NCI-H187 treated with DMSO at 0.1 percent for 48 hours (cell line): Measurements from ENCODE around the gene BBLN.
"Not testable (repeated sequence)": the region's sequence is repeated elsewhere in the genome, so short reads cannot be mapped to it uniquely, and the experiment has no call there.

Experiments used
- DNase-seq: peaks from one replicate; lab custom pipeline; 2025; lab: John Stamatoyannopoulos, UW

Gene BBLN

DNA sequence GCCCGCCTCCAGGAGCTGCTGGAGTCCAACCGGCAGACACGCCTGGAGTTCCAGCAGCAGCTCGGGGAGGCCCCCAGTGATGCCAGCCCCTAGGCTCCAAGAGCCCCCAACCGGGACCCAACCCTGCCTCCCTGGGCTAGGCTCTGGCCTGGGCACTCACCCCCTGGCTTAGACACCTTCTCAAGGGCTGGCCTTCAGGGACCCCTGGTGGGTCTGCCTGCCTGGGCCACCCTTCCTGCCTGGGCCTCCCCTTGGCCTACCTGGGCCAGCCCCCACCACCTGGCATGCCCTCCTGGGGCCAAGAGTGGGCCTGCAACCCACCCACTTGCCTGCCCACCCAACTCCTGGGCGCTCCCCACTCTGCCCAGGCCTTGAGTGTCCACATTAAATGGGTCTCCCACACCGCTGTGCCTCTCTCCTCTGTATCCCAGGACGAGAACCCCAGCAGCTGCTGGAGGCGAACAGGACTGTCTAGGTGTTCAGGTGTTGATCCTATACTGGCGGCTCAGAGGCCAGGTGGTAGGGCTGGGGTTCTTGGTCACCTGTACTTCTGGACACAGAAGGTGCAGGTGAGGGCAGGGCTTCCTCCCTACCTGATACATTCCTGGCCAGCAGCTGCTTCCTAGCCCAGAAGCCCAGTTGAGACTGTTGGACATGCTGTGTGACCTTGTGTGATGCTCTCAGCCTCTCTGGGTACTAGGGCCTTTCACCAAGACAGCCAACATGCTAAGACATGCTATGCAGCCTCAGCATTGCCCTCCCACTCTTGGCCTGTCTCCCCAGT is 3.6 kb downstream of the BBLN start:
- no peak for DNase-seq

- DNase-seq, result no peak
These were observed 4.3 kb downstream of the BBLN start for GRCh38 chr9:128164307-128164885.

DNA sequence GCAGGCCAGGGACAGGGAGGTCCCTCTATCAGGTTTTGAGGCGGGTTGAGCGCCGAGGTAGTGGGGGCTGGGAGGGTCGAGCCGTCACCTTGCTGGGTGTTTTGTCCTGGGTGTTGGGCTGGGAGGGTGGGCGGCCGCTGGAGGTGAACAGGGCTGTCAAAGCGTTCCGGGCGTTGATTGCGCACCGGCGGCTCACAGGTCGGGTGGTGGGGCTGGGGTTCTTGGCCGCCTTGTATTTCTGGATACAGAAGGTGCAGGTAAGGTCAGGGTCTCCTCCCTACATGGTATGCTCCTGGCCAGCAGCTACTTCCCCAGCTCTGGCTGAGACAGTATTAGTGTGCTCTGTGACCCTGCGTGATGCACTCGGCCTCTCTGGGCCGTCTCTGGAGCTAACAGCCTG is 6.1 kb downstream of the BBLN start:
- no peak for DNase-seq

DNA sequence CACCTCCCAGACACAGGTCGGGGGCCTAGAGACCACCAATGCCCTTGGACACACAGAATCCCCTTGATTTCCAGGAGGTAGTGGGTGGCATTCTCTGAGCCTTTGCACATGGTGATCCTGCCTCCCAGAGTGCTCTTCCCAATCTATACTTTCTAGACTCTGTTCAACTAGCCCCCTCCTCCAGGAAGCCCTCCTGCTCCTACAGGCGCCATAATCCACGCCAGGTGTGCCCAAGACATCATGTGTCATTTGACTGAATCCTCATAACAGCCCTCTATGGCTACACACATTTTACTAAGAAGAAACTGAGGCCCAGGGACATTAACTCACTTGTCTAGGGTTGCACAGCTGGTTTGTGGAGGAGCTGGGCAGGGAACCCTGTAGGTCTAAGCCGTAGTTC is 7.1 kb downstream of the BBLN start:
- DNase-seq, result no peak

- DNase-seq, result no peak
These were observed 8.8 kb downstream of the BBLN start for GRCh38 chr9:128168731-128169308.

GRCh38 chr9:128169492-128169891 is 9.4 kb downstream of the BBLN start:
- DNase-seq, result no peak

DNA sequence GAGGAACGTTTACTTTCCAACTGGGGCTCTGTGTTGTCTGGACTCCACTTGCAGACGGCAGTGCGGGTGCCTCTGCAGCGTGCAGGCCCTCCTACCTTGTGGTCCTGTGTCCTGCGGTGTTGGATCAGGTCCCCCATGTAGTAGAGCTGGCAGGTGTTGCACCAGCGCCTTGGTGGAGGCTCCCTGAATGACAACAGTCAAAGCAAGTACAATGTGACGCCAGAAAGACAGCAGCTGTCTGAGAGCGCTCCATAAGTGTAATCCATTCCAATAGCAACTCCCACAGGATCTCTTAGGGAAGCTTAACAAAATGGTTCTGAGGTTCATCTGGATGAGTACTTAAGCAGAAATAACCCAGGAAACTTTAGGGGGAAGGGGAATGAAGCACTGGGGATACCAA is 9.9 kb downstream of the BBLN start:
- DNase-seq, result no peak

DNA sequence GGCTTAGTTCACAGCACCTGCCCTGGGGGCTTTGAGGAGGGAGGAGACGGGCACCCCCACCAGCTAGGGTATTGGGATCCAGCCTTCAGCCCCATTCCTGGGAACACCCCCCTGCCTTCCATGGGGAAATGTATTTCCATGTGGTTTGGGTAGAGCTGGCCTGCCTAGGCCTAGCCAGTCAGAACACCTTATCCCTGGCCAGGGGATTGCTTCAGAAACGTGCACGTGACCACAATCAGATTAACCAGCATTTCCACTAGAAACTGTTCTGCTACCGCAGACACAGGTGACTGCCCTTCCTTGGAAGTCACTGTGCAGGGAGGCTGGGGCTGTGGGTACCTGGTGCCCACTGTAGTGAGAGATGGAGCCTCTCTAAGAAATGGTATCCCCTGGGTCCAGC is 14.0 kb downstream of the BBLN start:
- no peak for DNase-seq

DNA sequence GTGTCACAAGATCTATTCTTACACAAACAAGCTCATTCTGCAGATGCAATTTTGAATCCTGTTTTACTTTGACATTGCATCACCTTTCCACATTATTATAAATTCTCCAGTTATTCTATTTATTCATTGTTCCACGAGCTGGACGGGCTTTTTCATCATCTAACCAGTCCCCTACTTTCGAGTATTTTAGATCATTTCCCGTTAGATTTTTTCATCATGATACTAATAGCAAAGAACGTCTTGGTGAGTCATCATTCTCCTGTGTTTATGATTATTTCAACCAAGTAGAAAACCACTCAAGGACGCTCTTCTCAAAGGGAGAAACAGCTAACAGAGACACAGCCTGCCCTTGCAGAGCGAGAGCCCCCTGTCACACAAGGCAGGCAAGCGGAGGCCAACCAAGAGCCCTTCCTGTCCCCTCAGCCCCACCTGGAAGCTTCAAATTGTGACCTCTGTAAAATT is 15.1 kb downstream of the BBLN start:
- DNase-seq, result no peak

DNA sequence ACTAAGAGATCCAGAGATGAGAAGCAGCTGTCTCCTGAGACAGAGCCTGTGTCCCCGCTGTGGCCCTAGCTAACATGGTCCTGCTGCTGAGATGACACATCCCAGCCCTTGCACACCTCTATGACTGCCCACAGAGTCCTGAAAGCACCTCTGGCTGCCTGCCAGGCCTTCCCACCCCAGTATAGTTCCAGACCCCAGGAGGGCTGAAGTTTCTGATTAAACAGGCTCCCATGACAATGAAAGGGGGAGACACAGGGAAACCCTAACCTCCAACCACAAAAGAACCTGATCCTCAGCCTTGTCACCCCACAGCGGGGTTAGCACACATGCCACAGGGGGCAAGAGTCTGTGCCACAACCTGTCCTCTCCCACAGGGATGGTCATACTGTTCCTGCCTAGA is 15.7 kb downstream of the BBLN start:
- no peak for DNase-seq

DNA sequence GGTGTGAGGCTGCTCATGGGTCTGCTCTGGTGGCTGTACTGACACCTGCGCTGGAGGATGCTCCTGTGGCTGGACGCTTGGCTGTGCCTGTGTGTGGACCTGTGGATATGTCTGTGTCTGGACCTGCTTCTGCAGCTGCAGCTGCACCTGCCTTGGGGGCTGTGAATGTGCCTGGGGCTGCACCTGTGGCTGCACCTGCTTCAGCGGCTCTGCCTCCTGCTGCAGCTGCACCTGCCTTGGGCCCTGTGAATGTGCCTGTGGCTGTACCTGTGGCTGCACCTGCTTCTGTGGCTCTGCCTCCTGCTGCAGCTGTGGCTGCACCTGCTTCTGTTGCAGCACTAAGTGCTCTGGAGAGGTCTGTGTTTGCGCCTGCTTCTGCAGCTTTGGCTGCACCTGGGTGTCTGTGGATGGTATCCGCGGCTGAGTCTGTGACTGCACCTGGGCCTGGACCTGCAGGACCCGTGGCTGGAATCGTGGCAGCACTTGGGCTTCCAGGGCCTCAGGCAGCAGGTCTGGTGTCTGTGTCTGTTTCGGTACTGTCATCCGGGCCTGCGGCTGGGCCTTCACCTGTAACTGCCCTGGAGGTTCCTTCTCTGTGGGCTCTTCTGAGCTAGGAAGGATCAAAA is 18.9 kb downstream of the BBLN start:
- DNase-seq, result no peak

GRCh38 chr9:128180001-128180400 is 19.9 kb downstream of the BBLN start:
- no peak for DNase-seq

DNA sequence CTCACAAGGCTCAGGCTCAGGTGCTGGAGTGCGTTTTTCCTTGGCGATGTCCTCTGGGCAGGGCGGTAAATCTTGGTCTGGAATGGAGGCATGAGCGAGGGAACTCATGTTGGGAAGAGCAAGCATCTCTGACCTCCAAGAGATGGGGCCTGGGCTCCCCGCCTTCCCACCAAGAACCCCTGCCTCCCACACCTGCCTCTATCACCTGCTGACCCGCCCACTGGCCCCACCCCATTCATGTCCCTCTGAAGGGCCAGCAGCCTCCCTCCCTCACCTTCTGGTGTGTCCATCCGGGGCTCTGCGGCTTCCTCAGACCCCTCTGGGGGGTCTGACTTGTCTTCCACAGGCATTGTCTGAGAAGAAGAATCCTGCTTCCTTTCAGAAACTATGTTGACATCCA is 20.4 kb downstream of the BBLN start:
- DNase-seq, result no peak

- DNase-seq, result not testable (repeated sequence)
These were observed 21.4 kb downstream of the BBLN start for GRCh38 chr9:128181480-128181879.

DNA sequence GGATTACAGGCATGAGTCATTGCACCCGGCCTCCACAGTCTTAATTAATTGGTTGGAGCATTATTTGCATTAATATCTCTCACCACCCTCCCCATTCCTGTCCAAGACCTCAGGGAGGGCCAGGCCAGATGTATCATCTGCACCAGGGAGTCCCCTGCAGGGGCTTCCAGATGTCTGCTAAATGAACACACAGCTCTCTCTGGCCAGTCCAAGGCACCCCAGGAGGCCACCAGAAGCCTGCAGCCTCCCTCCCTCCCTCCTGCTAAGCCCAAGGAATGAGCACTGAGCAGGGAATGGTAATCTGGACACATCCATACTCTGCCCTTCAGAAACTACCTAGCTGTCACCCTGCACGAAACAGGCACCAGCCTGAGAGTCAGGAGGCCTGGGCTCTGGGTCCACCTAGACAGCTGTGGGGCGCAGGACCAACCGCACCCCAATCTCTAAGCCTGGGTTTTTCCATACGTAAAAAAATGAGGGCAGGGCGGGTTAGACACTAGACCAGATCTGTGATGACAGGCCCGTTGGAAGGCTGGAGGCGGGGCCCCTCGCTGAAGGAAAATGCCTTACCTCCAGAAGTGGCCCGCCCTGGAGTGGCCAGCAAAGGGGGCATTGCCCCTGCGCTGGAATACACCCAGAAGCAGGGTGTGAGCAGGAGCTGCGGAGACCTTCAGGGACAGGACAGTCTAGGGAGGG is 23.0 kb downstream of the BBLN start:
- DNase-seq, result no peak

GRCh38 chr9:128185979-128186965 is 26.2 kb downstream of the BBLN start:
- DNase-seq, result no peak

DNA sequence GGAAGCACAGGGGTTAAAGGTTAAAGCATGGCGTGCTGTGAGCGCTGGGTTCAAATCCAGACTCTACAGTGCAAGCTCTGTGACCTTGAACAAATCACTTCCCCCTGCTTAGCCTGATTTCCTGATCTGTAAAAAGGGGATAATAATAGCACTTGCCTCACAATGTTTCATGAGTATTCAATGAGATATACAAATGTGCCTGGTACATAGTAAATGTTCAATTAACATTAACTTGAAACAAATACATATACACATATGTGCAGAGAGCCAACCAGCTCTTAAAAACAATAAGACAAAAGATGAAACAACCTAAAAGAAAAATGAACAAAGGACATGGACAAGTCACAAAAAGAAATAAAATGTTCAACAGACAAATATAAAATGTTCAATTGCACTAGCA is 27.3 kb downstream of the BBLN start:
- no peak for DNase-seq

DNA sequence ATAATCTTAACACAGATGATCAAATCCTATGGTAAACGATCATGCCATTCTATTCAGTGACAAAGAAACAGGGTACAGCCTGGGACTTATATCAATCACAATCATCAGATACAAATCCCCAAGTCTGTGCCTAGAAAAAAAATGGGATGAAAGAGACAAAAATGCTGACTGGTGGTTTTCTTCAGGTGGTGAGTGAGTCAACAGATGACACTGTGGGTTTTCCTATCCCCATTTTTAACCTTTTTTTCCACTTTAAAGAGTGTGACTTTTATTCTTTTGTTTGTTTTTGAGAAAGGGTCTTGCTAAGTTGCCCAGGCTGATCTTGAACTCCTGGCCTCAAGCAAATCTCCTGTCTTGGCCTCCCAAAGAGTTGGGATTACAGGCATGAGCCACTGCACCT is 28.1 kb downstream of the BBLN start:
- no peak for DNase-seq

DNA sequence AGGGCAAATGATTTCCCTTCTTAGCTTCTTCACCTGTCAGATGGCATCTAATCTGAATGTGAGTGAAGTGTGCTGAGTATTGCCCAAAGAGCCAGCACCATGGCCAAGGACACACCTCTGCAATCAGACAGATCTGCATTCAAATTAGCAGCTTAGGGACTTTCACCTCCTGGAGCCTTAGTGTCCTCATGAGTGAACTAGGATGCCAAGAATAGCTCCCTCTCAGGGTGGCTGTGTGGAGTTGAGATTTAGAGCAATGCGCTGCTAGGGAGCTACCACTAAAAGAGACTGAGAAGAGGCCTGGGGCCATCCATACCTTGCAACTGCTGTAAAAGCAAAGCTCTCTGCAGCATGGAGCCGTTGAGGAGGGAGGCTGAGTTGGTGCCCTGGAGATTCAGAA is 29.9 kb downstream of the BBLN start:
- DNase-seq, result no peak

GRCh38 chr9:128190516-128191405 is 30.7 kb downstream of the BBLN start:
- no peak for DNase-seq
